HepG2 (cell line): ENCODE measurements around the gene ZBTB22. TPM values are rescaled to one million over a fixed set of nuclear protein-coding genes. Genes with fewer than 3 reads are reported as not detected.
A peak's percentile ranks its signal among the peaks of the same experiment; 100 is the strongest.

ENCODE experiments used
- ARNT2 ChIP-seq: sonication (generic); formaldehyde crosslinking; IDR thresholded peaks from 2 replicates; pipeline ENCODE4 v1.8.0; 2022; ENCODE audit warnings: mild to moderate bottlenecking, low read depth, missing genetic modification reagents, moderate library complexity
- ISX ChIP-seq: sonication (generic); formaldehyde crosslinking; conservative IDR thresholded peaks from 2 replicates; pipeline ENCODE4 v1.5.0; 2020; ENCODE audit warnings: missing genetic modification reagents
- KMT2A ChIP-seq: sonication (generic); formaldehyde crosslinking; IDR thresholded peaks from 2 replicates; pipeline ENCODE4 v1.4.0; 2020; ENCODE audit warnings: missing genetic modification reagents
- MYC ChIP-seq: sonication (generic); formaldehyde crosslinking; IDR thresholded peaks from 2 replicates; pipeline ENCODE4 v1.9.0; 2021; ENCODE audit warnings: missing genetic modification reagents, borderline replicate concordance
- PHB2 ChIP-seq: fragments of 450-650 bp; IDR thresholded peaks from 2 replicates; pipeline ENCODE4 v1.6.1; 2018; ENCODE audit not compliant: partially characterized antibody
- POGZ ChIP-seq: sonication (generic); formaldehyde crosslinking; IDR thresholded peaks from 2 replicates; pipeline ENCODE4 v1.4.0; 2020; ENCODE audit warnings: mild to moderate bottlenecking, missing genetic modification reagents
- RFXANK ChIP-seq: IDR thresholded peaks from 2 replicates; pipeline ENCODE4 v1.6.1; 2016
- SNAPC2 ChIP-seq: sonication (generic); formaldehyde crosslinking; IDR thresholded peaks from 2 replicates; pipeline ENCODE4 v1.8.1; 2022; ENCODE audit warnings: mild to moderate bottlenecking, missing genetic modification reagents
- SRSF1 ChIP-seq: fragments of 200-400 bp; formaldehyde crosslinking; optimal IDR thresholded peaks from 2 replicates; pipeline ENCODE3; 2017; ENCODE audit warnings: mild to moderate bottlenecking, low read depth, low read length, moderate library complexity
- ZNF225 ChIP-seq: sonication (generic); formaldehyde crosslinking; IDR thresholded peaks from 2 replicates; pipeline ENCODE4 v1.4.0; 2020; ENCODE audit warnings: mild to moderate bottlenecking, missing genetic modification reagents
- ZNF34 ChIP-seq: sonication (generic); formaldehyde crosslinking; IDR thresholded peaks from 2 replicates; pipeline ENCODE4 v1.4.0; 2020; ENCODE audit warnings: mild to moderate bottlenecking, missing genetic modification reagents, borderline replicate concordance
- ZNF432 ChIP-seq: sonication (generic); formaldehyde crosslinking; IDR thresholded peaks from 2 replicates; pipeline ENCODE4 v1.5.0; 2020; ENCODE audit warnings: missing genetic modification reagents, mild to moderate bottlenecking, borderline replicate concordance
- ZNF83 ChIP-seq: sonication (generic); formaldehyde crosslinking; IDR thresholded peaks from 2 replicates; pipeline ENCODE4 v1.4.0; 2020; ENCODE audit warnings: missing genetic modification reagents, mild to moderate bottlenecking, borderline replicate concordance
- ZSCAN12 ChIP-seq: sonication (generic); formaldehyde crosslinking; IDR thresholded peaks from 2 replicates; pipeline ENCODE4 v1.9.0; 2021; ENCODE audit warnings: mild to moderate bottlenecking, missing genetic modification reagents
- ZSCAN29 ChIP-seq: sonication (generic); formaldehyde crosslinking; conservative IDR thresholded peaks from 2 replicates; pipeline ENCODE4 v1.4.0; 2020; ENCODE audit warnings: mild to moderate bottlenecking, missing genetic modification reagents
- polyA plus RNA-seq, 8 experiments: library from polyadenylated mRNA; depleted of rRNA in 3 of 8; stranded (reverse) in 7 of 8; unstranded in 1 of 8; fragments of >200 nt; fragmentation: Illumina TruSeq in 4 of 8; extraction: Trizol in 4 of 8; gene quantifications; 2 replicates each; pipeline versions ENCODE4 v1.2.1 to v1.2.3, GENCODE V29; 2011 to 2016; ENCODE audit warnings: low read depth in 4 of 8, missing spikeins in 1 of 8, mixed read lengths in 1 of 8; ENCODE audit not compliant: insufficient read depth in 1 of 8
- total RNA-seq, 5 experiments: library from RNA; depleted of rRNA; stranded (reverse); fragments of >200 nt; fragmentation: Illumina TruSeq; extraction: Trizol; gene quantifications; 2 replicates each; pipeline ENCODE4 v1.2.3, GENCODE V29; 2016; ENCODE audit warnings: low read depth in 1 of 5
- TF ChIP-seq, protein P1 (sequence below): sonication (generic); formaldehyde crosslinking; conservative IDR thresholded peaks from 2 replicates; pipeline ENCODE4 v1.4.0; 2020; ENCODE audit warnings: missing genetic modification reagents
- TF ChIP-seq, protein P2 (sequence below): fragments of 450-650 bp; IDR thresholded peaks from 2 replicates; pipeline ENCODE4 v1.6.1; 2017
- TF ChIP-seq, protein P3 (sequence below): sonication (generic); formaldehyde crosslinking; IDR thresholded peaks from 2 replicates; pipeline ENCODE4 v1.4.0; 2020; ENCODE audit warnings: missing genetic modification reagents, borderline replicate concordance
- TF ChIP-seq, protein P4 (sequence below): sonication (generic); formaldehyde crosslinking; conservative IDR thresholded peaks from 2 replicates; pipeline ENCODE4 v1.4.0; 2020; ENCODE audit warnings: mild to moderate bottlenecking, missing genetic modification reagents, moderate library complexity

ZBTB22 gene
- total and polyA plus RNA-seq, 2 of the 13 experiments (the other 11 are each of a cell fraction or from before 2014, with no cell fraction given) = 8.0 to 10.6 TPM

DNA sequence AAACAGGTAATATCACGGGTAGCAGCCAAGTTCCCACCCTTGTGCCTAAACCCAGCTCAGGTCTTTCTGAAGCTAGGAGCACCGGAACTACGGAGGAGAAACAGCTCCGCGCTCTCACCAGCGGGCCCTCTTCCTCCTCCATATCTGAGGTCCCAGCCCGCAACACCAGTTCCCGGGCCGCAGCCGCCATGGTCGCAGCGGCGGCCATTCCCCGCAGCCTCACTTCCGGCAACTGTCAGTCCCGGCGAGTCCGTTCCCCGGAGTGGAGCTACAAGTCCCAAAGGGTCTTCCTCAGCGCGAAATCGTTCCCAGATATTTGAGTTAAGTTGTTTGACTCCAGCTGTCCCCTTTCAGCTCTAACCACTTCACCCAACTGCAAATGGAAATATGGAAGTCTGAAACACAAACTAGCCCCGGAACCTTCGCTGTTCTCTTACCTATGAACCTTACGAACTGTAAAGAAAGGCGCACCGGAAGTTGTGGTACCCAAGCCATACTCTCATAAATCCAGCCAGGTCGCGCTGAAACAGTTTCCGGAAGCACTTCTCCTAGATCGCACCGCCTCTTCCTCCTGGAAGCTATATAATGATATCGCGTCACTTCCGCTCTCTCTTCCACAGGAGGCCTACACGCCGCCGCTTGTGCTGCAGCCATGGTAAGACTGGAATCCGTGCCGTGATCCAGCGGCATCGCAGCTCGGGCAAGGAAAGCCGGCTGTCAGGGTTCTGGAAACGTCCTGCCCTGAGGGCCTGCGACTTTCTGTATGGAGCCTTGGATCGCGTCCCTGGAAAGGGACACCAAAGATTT lies 45.9 kb downstream of the ZBTB22 start, which contains the start of the genes RPS18 and VPS52 (continued):
- TF ChIP-seq ZNF34 (CRISPR knock-in tag) (peak; percentile 96), RFXANK (CRISPR knock-in tag) (peak; percentile 84; the same call in 1 of the 2 replicates), ZNF83 (CRISPR knock-in tag) (peak; percentile 28; the same call in 1 of the 2 replicates), ZSCAN12 (CRISPR knock-in tag) (peak; percentile 52; the same call in 1 of the 2 replicates), PHB2 (no peak), SNAPC2 (peak; percentile 81; the same call in 1 of the 2 replicates), ZSCAN29 (CRISPR knock-in tag) (peak; percentile 74; the same call in 1 of the 2 replicates), KMT2A (CRISPR knock-in tag) (peak; percentile 87; the same call in 1 of the 2 replicates), ARNT2 (CRISPR knock-in tag) (peak; percentile 92), ZNF432 (CRISPR knock-in tag) (no peak), SRSF1 (peak; percentile 90), ISX (CRISPR knock-in tag) (0 out of 2 replicates have a peak, but pooled peaks have one; percentile 79), MYC (CRISPR knock-in tag) (peak; percentile 99), ZNF225 (CRISPR knock-in tag) (peak; percentile 85; the same call in 1 of the 2 replicates), POGZ (CRISPR knock-in tag) (peak; percentile 68)
- TF ChIP-seq, protein P1, sequence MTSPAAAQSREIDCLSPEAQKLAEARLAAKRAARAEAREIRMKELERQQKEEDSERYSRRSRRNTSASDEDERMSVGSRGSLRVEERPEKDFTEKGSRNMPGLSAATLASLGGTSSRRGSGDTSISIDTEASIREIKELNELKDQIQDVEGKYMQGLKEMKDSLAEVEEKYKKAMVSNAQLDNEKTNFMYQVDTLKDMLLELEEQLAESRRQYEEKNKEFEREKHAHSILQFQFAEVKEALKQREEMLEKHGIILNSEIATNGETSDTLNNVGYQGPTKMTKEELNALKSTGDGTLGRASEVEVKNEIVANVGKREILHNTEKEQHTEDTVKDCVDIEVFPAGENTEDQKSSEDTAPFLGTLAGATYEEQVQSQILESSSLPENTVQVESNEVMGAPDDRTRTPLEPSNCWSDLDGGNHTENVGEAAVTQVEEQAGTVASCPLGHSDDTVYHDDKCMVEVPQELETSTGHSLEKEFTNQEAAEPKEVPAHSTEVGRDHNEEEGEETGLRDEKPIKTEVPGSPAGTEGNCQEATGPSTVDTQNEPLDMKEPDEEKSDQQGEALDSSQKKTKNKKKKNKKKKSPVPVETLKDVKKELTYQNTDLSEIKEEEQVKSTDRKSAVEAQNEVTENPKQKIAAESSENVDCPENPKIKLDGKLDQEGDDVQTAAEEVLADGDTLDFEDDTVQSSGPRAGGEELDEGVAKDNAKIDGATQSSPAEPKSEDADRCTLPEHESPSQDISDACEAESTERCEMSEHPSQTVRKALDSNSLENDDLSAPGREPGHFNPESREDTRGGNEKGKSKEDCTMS (CRISPR knock-in tag) = peak; percentile 90; the same call in 1 of the 2 replicates
- TF ChIP-seq, protein P2, sequence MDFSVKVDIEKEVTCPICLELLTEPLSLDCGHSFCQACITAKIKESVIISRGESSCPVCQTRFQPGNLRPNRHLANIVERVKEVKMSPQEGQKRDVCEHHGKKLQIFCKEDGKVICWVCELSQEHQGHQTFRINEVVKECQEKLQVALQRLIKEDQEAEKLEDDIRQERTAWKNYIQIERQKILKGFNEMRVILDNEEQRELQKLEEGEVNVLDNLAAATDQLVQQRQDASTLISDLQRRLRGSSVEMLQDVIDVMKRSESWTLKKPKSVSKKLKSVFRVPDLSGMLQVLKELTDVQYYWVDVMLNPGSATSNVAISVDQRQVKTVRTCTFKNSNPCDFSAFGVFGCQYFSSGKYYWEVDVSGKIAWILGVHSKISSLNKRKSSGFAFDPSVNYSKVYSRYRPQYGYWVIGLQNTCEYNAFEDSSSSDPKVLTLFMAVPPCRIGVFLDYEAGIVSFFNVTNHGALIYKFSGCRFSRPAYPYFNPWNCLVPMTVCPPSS = no peak
- TF ChIP-seq, protein P3, sequence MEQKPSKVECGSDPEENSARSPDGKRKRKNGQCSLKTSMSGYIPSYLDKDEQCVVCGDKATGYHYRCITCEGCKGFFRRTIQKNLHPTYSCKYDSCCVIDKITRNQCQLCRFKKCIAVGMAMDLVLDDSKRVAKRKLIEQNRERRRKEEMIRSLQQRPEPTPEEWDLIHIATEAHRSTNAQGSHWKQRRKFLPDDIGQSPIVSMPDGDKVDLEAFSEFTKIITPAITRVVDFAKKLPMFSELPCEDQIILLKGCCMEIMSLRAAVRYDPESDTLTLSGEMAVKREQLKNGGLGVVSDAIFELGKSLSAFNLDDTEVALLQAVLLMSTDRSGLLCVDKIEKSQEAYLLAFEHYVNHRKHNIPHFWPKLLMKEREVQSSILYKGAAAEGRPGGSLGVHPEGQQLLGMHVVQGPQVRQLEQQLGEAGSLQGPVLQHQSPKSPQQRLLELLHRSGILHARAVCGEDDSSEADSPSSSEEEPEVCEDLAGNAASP (CRISPR knock-in tag) = peak; percentile 73
- TF ChIP-seq, protein P4, sequence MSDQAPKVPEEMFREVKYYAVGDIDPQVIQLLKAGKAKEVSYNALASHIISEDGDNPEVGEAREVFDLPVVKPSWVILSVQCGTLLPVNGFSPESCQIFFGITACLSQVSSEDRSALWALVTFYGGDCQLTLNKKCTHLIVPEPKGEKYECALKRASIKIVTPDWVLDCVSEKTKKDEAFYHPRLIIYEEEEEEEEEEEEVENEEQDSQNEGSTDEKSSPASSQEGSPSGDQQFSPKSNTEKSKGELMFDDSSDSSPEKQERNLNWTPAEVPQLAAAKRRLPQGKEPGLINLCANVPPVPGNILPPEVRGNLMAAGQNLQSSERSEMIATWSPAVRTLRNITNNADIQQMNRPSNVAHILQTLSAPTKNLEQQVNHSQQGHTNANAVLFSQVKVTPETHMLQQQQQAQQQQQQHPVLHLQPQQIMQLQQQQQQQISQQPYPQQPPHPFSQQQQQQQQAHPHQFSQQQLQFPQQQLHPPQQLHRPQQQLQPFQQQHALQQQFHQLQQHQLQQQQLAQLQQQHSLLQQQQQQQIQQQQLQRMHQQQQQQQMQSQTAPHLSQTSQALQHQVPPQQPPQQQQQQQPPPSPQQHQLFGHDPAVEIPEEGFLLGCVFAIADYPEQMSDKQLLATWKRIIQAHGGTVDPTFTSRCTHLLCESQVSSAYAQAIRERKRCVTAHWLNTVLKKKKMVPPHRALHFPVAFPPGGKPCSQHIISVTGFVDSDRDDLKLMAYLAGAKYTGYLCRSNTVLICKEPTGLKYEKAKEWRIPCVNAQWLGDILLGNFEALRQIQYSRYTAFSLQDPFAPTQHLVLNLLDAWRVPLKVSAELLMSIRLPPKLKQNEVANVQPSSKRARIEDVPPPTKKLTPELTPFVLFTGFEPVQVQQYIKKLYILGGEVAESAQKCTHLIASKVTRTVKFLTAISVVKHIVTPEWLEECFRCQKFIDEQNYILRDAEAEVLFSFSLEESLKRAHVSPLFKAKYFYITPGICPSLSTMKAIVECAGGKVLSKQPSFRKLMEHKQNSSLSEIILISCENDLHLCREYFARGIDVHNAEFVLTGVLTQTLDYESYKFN (CRISPR knock-in tag) = peak; percentile 66
